NCI-H526 (cell line): Measurements from ENCODE around the gene OR51G2.
"Not testable (repeated sequence)": the region's sequence is repeated elsewhere in the genome, so short reads cannot be mapped to it uniquely, and the experiment has no call there.

Source experiments
- DNase-seq, 2 experiments: peaks; one replicate each; lab custom pipeline; 2025; lab: John Stamatoyannopoulos, UW

OR51G2 gene

DNA sequence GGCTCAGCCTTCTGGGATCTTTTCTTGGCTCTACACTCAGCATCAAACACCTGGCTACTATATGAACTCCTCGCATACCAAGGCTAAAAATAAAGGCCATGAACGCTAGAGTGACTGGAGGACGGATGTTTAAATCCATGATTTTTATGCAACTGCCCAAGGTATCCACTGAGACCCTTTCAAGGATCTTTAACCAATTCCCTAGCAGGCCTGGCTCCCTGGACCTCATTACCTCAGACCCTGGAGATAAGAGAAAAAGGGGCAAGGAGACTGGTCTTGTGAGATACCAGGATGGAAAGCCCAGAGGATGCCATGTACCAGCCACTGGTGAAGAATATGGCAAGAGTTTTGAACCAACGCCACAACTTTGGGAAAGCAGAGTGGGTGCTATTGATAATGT lies at the start of gene OR51G2:
Gene OR51G2, minus strand, starts transcription at position 101 of the 400 bp plus-strand sequence. CDS start 3,687 bp downstream, outside the sequence.
- no peak for DNase-seq

- no peak for DNase-seq
Observed at GRCh38 chr11:4962816-4963215, 43.7 kb upstream of the OR51G2 start.

DNA sequence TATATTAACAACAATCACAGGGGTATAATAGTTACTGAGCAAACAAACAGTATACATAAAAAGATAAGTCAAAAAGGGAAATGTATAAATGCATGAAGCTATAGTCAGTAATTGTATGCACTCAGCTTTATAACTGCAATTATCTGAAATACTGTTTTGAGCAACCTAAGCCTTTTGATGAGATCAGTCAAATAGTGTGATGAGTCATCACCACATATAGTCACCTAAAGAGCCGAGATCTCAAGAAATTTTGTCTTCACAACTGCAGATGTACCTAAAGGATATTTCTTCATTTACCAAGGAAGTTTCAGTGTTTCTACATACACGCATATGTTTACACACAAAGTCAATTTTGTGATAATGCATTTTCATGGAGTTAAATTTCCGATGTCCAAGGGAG lies 41.7 kb upstream of the OR51G2 start:
- no peak for DNase-seq

- no peak for DNase-seq
Observed at GRCh38 chr11:4957396-4957795, 38.2 kb upstream of the OR51G2 start.

GRCh38 chr11:4955613-4956012 lies 36.5 kb upstream of the OR51G2 start, which contains the start of gene OR51A2:
TSS of gene OR51A2 (minus strand) at chr11:4955713. CDS start at chr11:4955713, 0 bp downstream.
- not testable (repeated sequence) for DNase-seq

GRCh38 chr11:4947505-4947904 lies 28.4 kb upstream of the OR51G2 start, which contains the start of gene OR51A4:
TSS of gene OR51A4 (minus strand) at chr11:4947605. CDS start at chr11:4947100, 505 bp downstream.
- DNase-seq = no peak

DNA sequence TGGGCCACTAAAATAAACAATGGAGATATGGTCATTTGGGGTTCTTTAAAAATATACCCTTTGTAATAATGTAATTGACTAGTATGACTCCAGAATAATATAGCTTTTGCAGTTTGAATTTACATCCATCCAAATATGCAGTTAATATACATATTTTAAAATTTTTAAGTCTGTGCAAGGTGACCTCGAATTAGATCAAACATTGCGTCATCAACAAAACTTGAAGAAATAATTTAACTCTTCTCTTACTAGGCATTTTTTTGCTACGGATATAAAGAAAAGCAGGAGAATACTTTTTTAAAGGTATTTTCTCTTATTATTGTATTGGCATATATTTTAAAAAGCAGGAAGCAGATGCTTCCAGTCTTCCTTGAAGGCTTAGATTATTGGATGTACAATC lies 17.6 kb upstream of the OR51G2 start:
- DNase-seq = no peak

DNA sequence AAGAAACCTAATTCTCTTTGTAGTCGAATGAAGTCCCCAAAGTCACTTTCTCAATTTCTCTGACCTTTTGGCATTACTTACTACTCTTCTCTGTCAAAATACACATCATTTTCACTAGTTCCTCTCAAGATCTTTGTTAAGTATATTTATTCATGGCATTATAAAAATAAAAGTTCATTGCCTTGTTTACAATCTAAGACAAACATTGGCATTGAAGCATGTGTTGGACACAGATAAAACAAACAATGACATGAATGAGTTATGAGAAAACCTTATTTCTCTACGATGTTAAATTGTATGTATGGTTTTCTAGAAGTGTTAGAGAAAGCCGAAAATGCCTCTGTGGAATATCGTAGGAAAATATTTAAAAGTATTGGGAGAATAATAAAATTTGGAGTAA lies 13.6 kb upstream of the OR51G2 start:
- DNase-seq = no peak

- DNase-seq = no peak
Observed at GRCh38 chr11:4926608-4927007, 7.5 kb upstream of the OR51G2 start.

- DNase-seq = no peak
Observed at GRCh38 chr11:4924239-4924638, 5.1 kb upstream of the OR51G2 start, which contains the start of gene OR51G1. TSS of gene OR51G1 (minus strand) at chr11:4924339. CDS start at chr11:4924339, 0 bp downstream.

- no peak for DNase-seq
Observed at GRCh38 chr11:4922304-4922703, 3.2 kb upstream of the OR51G2 start.

DNA sequence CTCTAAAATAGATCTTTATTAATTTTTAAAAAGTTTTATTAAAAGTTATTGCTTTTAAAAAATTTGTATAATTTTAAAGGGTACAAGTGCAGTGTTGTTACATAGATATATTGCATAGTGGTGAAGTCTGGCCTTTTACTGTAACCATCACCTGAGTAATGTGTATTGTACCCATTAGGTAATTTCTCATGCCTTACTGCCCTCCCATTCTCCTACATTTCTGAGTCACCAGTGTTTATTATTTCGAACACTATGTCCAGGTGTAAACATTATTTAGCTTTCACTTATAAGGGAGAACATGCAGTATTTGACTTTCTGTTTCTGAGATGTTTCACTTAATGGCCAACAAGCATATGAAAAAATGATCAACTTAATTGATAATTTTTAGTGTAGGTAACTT lies 2.6 kb upstream of the OR51G2 start:
- DNase-seq = no peak

DNA sequence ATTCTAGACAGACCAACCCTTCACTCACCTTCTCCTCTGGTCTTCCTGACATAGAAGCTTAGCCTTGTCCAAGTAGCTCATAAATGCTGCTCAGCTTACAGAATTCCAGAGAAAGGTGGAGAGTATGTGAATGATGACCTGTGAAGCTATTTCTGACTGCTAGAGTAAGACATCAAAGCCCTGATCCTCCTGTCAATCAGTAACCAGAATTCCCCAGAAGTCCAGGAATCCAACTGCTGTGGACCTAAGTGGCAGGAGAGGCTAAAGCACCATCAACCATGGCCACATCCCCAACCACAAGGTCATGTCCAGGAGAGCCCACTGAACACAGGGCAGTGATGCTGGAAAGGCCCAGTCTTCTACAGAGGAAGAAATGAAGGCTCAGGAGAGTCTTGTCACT lies 2.6 kb downstream of the OR51G2 start:
- no peak for DNase-seq

DNA sequence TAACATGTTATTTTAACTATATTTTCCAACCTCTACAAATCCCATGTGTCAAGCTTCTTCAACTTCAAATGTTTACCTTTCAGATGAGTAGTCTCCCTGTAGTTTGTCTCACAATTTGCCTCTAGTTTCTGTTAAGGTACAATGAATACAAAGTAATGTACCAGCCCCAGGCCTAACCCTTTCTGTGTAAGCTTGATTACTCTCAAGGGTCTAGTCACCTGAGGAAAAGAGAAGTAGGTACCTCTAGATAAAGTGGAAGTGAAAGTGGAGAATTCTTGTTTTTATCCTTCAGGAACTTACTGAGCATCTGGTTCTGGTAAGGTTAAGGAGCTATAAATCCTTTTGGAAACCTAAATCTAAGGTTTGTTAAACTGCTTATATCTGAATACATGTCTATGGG lies 15.7 kb downstream of the OR51G2 start, which contains the start of gene OR51A7:
Gene OR51A7, plus strand, starts transcription at position 300 of the 400 bp plus-strand sequence. CDS start 3,587 bp downstream, outside the sequence.
- no peak for DNase-seq

DNA sequence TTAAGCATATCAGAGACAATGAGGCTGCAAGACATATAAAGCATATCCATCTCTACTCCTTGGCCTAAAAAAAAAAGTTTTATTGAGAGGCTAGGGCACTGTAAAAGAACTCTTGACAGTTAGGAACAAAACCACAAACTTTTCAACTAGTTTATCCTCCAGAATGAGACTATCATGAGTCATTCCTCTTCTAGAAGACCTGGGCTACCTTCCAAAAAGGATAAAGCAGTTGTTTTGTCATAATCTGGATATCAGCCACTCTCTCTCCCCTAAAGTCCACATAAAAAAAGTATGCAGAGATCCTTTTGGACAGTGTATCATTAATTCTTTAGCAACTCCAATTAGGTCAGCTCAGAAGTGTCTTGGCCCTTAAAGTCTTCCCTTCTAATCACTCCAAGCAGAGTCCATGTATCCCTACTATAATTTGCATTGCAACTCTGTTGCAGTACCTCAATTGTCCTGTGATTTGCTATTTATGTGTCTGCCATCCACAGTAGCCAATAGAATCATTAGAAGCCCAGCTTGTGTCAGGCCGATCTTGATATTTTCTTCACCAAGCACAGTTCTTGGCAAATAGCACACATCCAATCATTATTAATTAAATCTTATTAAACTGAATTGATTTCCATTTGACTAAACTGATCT lies 27.0 kb downstream of the OR51G2 start:
- DNase-seq = no peak

GRCh38 chr11:4890279-4890678 lies 28.9 kb downstream of the OR51G2 start:
- no peak for DNase-seq

DNA sequence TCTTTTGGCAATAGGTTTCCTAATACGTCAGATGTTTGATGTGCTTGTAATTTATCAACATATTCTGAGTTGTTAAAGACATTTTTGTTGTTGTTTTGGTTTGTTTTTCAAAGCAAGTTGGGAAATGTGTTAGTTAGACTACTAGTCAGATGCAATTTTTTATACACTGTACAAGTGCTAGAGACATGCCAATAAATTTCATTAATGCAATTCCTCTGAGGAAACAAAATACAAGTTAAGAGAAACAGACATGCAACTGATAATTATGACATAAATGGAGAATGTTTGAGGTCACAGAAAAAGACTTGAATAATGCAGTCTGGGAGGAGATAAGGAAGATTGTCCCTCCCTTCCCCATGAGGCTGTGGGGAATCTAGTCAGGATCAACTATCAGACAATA lies 31.6 kb downstream of the OR51G2 start:
- DNase-seq = no peak

GRCh38 chr11:4886186-4886585 lies 33.0 kb downstream of the OR51G2 start:
- DNase-seq = no peak

GRCh38 chr11:4884361-4884760 lies 34.8 kb downstream of the OR51G2 start:
- DNase-seq = no peak

DNA sequence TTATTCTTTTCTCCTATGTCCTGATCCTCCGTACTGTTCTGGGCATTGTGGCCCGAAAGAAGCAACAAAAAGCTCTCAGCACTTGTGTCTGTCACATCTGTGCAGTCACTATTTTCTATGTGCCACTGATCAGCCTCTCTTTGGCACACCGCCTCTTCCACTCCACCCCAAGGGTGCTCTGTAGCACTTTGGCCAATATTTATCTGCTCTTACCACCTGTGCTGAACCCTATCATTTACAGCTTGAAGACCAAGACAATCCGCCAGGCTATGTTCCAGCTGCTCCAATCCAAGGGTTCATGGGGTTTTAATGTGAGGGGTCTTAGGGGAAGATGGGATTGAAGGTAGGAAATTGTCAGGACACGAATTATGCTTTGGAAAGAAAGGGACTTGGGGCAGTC lies 36.6 kb downstream of the OR51G2 start:
- no peak for DNase-seq

DNA sequence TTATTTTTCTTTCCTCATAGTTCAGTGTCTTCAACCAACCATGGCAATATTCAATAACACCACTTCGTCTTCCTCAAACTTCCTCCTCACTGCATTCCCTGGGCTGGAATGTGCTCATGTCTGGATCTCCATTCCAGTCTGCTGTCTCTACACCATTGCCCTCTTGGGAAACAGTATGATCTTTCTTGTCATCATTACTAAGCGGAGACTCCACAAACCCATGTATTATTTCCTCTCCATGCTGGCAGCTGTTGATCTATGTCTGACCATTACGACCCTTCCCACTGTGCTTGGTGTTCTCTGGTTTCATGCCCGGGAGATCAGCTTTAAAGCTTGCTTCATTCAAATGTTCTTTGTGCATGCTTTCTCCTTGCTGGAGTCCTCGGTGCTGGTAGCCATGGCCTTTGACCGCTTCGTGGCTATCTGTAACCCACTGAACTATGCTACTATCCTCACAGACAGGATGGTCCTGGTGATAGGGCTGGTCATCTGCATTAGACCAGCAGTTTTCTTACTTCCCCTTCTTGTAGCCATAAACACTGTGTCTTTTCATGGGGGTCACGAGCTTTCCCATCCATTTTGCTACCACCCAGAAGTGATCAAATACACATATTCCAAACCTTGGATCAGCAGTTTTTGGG lies 37.2 kb downstream of the OR51G2 start, which contains the start of gene OR51T1:
Gene OR51T1, plus strand, starts transcription at position 41 of the 641 bp plus-strand sequence. Its CDS starts 0 bp downstream, at position 41.
- DNase-seq = no peak

- DNase-seq = no peak
Observed at GRCh38 chr11:4881188-4881587, 38.0 kb downstream of the OR51G2 start.

- DNase-seq = no peak
Observed at GRCh38 chr11:4865855-4866254, 53.3 kb downstream of the OR51G2 start.
